ENCODE data around the gene BPIFB2.

The BPIFB2 gene

DNA sequence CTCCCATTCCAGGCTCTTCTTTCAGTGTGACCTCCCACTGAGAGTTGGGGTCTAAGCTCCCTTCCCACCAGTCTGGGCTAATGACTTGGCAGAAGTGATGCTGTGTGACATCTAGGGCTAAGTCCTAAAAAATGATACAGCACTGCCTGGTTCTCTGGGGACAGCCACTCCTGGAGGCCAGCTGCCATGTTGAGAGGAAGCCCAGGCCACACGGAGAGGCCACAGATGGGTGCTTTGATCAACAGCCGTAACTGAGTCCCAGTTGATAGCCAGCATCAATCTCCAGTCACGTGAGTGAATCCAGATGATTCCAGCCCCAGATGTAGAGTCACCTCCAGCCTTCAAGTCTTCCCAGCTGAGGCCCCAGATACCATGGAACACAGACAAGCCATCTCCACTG lies 17.1 kb upstream of the BPIFB2 start:
- POLR2A ChIA-PET (ENCODE audit: low non-redundant PET): no interaction called here
- CTCF ChIA-PET: interaction anchor here (0.6 kb wide), 1 partner anchor 505 kb away, joined by 3 read pairs; no protein-coding TSS in a partner anchor
- DNase-seq (ENCODE audit: low spot score): no peak

DNA sequence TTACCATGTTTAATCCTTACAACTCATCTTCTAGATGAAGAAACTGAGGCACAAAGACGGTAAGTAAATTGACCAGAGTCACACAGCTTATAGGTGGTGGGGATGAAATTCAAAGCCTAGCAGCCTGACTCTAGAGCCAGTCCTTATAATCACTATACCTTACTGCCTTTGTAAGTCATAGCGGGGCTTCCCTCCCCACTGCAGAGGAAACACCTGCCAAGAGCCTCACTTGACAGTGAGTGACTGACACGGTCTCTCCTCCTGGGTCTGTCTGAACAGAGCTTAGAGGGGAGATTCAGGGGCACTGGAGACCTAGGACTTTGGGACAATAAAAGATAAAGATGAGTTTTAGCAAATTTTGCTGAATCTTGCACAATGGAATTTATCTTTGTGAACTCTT lies 16.1 kb upstream of the BPIFB2 start:
- no peak overlapping the region for H3K27ac ChIP-seq
- CTCF ChIA-PET: no interaction called here
- POLR2A ChIA-PET (ENCODE audit: low non-redundant PET): no interaction called here

More for the DNA sequence above, 17.1 kb upstream of the BPIFB2 start:
- TF ChIP-seq, protein P1, sequence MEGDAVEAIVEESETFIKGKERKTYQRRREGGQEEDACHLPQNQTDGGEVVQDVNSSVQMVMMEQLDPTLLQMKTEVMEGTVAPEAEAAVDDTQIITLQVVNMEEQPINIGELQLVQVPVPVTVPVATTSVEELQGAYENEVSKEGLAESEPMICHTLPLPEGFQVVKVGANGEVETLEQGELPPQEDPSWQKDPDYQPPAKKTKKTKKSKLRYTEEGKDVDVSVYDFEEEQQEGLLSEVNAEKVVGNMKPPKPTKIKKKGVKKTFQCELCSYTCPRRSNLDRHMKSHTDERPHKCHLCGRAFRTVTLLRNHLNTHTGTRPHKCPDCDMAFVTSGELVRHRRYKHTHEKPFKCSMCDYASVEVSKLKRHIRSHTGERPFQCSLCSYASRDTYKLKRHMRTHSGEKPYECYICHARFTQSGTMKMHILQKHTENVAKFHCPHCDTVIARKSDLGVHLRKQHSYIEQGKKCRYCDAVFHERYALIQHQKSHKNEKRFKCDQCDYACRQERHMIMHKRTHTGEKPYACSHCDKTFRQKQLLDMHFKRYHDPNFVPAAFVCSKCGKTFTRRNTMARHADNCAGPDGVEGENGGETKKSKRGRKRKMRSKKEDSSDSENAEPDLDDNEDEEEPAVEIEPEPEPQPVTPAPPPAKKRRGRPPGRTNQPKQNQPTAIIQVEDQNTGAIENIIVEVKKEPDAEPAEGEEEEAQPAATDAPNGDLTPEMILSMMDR (conservative IDR thresholded peaks at IDR 0.05; ENCODE audit: low read depth): no peak
- H3K27ac ChIP-seq: no peak overlapping the region

DNA sequence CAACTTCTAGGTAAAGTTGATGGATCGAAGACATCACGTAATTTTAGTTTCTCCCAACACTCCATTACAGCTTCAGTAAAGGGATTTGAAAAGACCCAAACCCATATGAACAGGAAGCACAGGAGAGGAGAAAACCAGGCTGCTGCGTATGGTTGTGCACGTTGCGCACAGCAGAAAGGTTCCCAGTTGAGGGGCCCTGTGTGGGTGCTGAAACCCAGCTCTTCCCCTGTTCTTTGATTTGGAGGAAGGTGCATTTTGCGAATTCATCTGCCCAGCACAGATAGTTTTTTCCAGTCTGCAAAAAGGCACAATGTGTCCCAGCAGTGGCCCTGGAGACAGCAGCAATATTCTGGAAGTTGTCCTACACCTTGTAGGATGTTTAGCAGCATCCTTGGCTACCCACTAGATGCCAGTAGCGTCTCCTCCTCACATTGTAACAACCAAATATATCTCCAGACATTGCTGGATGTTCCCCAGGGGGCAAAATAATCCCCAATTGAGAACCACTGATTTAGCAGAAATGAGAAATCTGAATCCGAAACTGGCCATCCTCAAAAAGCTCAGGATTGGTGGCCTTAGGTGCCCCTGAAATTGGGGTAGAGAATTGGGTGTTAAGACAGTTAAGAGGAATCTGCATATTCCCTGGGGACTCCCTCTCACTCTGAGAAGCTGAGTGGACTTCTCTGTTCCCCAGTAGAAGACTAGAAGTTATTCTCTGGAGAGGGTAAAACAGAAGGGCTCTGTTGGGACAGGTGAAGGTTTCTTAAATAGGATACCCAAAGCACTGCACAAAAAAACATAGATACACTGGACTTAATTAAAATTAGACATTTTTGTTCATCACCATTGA lies 15.5 kb upstream of the BPIFB2 start:
- TF ChIP-seq, protein P1 (conservative IDR thresholded peaks at IDR 0.05; ENCODE audit: low read depth): no peak
- DNase-seq (ENCODE audit: low spot score): no peak
- no peak overlapping the region for H3K27ac ChIP-seq
- CTCF ChIA-PET: interaction anchor here (0.6 kb wide), 2 partner anchors 30 to 45 kb away, joined by 3 read pairs; no protein-coding TSS in a partner anchor
- POLR2A ChIA-PET (ENCODE audit: low non-redundant PET): no interaction called here

More for the DNA sequence above, 16.1 kb upstream of the BPIFB2 start:
- no peak for DNase-seq (ENCODE audit: low spot score)
- TF ChIP-seq, protein P1 (conservative IDR thresholded peaks at IDR 0.05; ENCODE audit: low read depth): no peak

DNA sequence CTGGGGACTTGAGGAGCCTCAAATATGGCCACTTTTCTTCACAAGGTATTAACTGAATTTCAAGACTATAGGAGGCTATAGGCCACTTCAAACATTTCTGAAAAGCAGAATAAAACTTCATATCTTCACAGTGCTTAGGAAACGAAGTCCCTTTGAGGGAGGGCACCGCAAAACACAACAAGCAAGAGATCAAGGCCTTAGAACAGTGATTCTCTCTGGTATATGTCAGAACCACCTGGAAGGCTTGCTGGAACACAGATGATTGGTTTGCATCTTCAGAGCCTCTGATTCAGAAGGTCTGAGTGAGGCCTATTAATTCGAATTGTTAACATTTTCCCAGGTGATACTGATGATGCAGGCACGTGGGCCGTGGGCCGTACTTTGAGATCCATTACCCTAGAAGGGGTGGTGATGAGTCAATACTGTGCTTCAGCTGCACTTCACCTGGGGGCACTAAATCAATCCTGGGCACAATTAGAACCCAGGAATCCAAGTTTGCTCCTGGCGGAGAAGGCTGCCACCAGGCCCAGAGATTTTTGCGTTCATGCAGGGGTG lies 13.9 kb upstream of the BPIFB2 start:
- ChIA-PET CTCF (interaction anchor here (0.6 to 1.0 kb wide), 4 partner anchors 9 to 106 kb away, joined by 3 to 4 read pairs (median 3); no protein-coding TSS in a partner anchor), POLR2A (ENCODE audit: low non-redundant PET) (no interaction called here)
- no peak for DNase-seq (ENCODE audit: low spot score)
- TF ChIP-seq, protein P1 (conservative IDR thresholded peaks at IDR 0.05; ENCODE audit: low read depth): no peak
- H3K27ac ChIP-seq: no peak overlapping the region

DNA sequence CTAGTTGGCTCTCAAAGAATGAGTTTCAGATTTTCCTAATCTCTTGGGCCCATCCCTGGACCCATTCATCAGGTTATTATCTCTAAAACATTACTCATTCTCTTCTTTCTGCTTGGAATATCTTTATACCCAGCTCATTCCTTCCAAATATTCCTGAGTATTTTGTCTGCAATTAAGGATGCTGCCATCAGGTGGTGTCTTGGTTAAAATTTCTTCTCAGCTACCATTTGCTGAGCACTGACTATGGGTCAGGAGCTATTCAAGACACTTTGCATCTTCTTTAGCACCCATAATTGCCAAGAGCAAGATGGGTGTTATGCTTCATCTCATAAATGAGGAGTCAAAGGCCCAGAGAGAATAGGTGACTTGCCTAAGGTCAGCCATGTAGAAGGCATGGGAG lies 11.7 kb upstream of the BPIFB2 start:
- no peak for DNase-seq (ENCODE audit: low spot score)
- POLR2A ChIA-PET (ENCODE audit: low non-redundant PET): interaction anchor here (0.7 kb wide), 1 partner anchor 13 kb away, joined by 3 read pairs; no protein-coding TSS in a partner anchor
- CTCF ChIA-PET: interaction anchor here (0.6 to 0.9 kb wide), 4 partner anchors 10 to 665 kb away, joined by 3 to 5 read pairs (median 3); no protein-coding TSS in a partner anchor
- no peak overlapping the region for H3K27ac ChIP-seq
- TF ChIP-seq, protein P1 (conservative IDR thresholded peaks at IDR 0.05; ENCODE audit: low read depth): no peak

DNA sequence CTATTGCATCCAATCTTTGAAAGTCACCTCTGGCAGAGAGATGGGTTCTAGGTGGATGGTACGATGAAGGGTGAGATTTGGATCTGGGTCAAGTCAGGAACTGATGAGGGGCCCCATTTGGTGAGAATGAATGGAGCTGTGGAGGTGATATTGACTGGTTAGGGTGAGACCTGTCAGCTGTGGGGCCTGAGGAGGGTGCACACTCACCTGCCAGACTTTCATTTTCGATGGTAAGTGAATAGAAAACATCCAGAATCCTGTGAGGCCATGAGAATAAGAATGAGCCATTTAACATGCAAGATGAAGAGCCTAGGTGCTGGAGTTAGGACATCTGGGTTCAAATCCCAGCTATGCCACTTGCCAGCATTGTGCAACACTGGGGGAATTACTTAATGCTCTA lies 10.1 kb upstream of the BPIFB2 start:
- CTCF ChIA-PET: interaction anchor here (0.6 kb wide), 1 partner anchor 323 kb away, joined by 3 read pairs; no protein-coding TSS in a partner anchor
- no peak for DNase-seq (ENCODE audit: low spot score)
- TF ChIP-seq, protein P1 (conservative IDR thresholded peaks at IDR 0.05; ENCODE audit: low read depth): no peak
- H3K27ac ChIP-seq: no peak overlapping the region
- POLR2A ChIA-PET (ENCODE audit: low non-redundant PET): no interaction called here

Measured in RWPE1 (cell line).